Gastrocnemius medialis (tissue), 4 donors: Measurements from ENCODE around the gene ADGRV1. TPM values are rescaled to one million over a fixed set of nuclear protein-coding genes. Genes with fewer than 3 reads are reported as not detected.

ENCODE experiments used
- ATAC-seq, 2 donors: fragments of 150-250 bp; one replicate each; pipeline ENCODE4 v1.9.1; 2016
- DNase-seq, 2 donors: peaks; one replicate each; pipeline ENCODE4 v3.0.0-alpha.2; 2019
- H3K27ac ChIP-seq, 4 donors: fragments of 200-600 bp; sonication (generic); 1 replicate in 1 of 4; 2 replicates in 3 of 4; pipeline ENCODE4 v1.5.1; 2016 to 2018; ENCODE audit warnings: mild to moderate bottlenecking in 2 of 4, moderate library complexity in 1 of 4
- H3K27me3 ChIP-seq, 3 donors: fragments of 200-600 bp; sonication (generic) in 2 of 3; 1 replicate in 1 of 3; 2 replicates in 2 of 3; pipeline versions ENCODE4 v1.5.1 to v1.6.0; 2016 to 2019; ENCODE audit warnings: mild to moderate bottlenecking in 1 of 3, moderate library complexity in 1 of 3
- H3K36me3 ChIP-seq, 2 donors: fragments of 200-600 bp; sonication (generic) in 1 of 2; one replicate each; pipeline ENCODE4 v1.5.1; 2017 to 2018
- H3K4me1 ChIP-seq, 2 donors: fragments of 200-600 bp; sonication (generic) in 1 of 2; one replicate each; pipeline ENCODE4 v1.5.1; 2016 to 2017; ENCODE audit warnings: mild to moderate bottlenecking in 2 of 2
- H3K4me3 ChIP-seq, 4 donors: fragments of 200-600 bp; sonication (generic) in 3 of 4; 1 replicate in 1 of 4; 2 replicates in 3 of 4; pipeline ENCODE4 v1.5.1; 2016 to 2019; ENCODE audit warnings: mild to moderate bottlenecking in 2 of 4
- H3K9me3 ChIP-seq, 3 donors: fragments of 200-600 bp; sonication (generic) in 2 of 3; 1 replicate in 1 of 3; 2 replicates in 2 of 3; pipeline ENCODE4 v1.5.1; 2016 to 2019
- CTCF ChIP-seq, 5 experiments: fragments of 450-650 bp in 3 of 5; fragments of 200-600 bp in 2 of 5; sonication (generic) in 2 of 5; IDR thresholded peaks in 4 of 5; conservative IDR thresholded peaks in 1 of 5; 1 replicate in 4 of 5; 2 replicates in 1 of 5; pipeline ENCODE4 v1.5.1; 2016 to 2019; ENCODE audit warnings: antibody characterized with exemption in 5 of 5, mild to moderate bottlenecking in 3 of 5, moderate library complexity in 3 of 5
- POLR2A ChIP-seq, 2 donors: fragments of 450-650 bp; IDR thresholded peaks; one replicate each; pipeline ENCODE4 v1.6.1; 2017; ENCODE audit warnings: antibody characterized with exemption in 2 of 2, mild to moderate bottlenecking in 2 of 2, moderate library complexity in 2 of 2
- in situ Hi-C, 4 donors: fragments of 200-750 bp; cut with MboI; loops; one replicate each; pipeline versions ENCODE4 v1.15.0 to v1.8.0; 2017; ENCODE audit warnings: low sequenced_read_pairs in 4 of 4
- intact Hi-C: fragments of 100-400 bp; cut with DNase I; formaldehyde crosslinking; loops from one replicate; pipeline ENCODE4 v1.15.1; 2023; ENCODE audit warnings: low total_unique reads
- total RNA-seq, 4 donors: library from RNA; depleted of rRNA; stranded (reverse); fragments of >200 nt; gene quantifications; one replicate each; pipeline versions ENCODE4 v1.1.0 to v1.2.3, GENCODE V29; 2016

ADGRV1 gene
- total RNA-seq, 4 donors from 2014 or later, result 0.22 to 0.41 TPM; not detected in 2

GRCh38 chr5:91187032-91187431 lies 628.4 kb downstream of the ADGRV1 start:
- no peaks in the 10 kb centered on the region for H3K9me3 ChIP-seq
- DNase-seq (no peak), ATAC-seq (no peak)
- H3K36me3 ChIP-seq, result no peaks in the 10 kb centered on the region
- intact Hi-C loops, result no loop called here
- no peak overlapping the region for H3K4me3 ChIP-seq
- no peaks in the 10 kb centered on the region for H3K27me3 ChIP-seq
- TF ChIP-seq CTCF (IDR thresholded peaks at IDR 0.05 in 4 of 5, conservative IDR thresholded peaks at IDR 0.05 in 1 of 5) (no peak), POLR2A (IDR thresholded peaks at IDR 0.05) (no peak)
- in situ Hi-C loops, result no loop called here
- no peak overlapping the region for H3K27ac ChIP-seq
- H3K4me1 ChIP-seq, result peaks cover 0 to 13% of the 10 kb centered on the region in 2 donors

- Histone ChIP-seq H3K27me3 (no peaks in the 10 kb centered on the region), H3K27ac (no peak overlapping the region), H3K9me3 (no peaks in the 10 kb centered on the region), H3K4me3 (no peak overlapping the region), H3K4me1 (peaks cover 0 to 9% of the 10 kb centered on the region in 2 donors), H3K36me3 (no peaks in the 10 kb centered on the region)
- DNase-seq, result no peak
- intact Hi-C loops, result no loop called here
- ATAC-seq, result no peak
- in situ Hi-C loops, result no loop called here
- TF ChIP-seq CTCF (IDR thresholded peaks at IDR 0.05 in 4 of 5, conservative IDR thresholded peaks at IDR 0.05 in 1 of 5) (no peak), POLR2A (IDR thresholded peaks at IDR 0.05) (no peak)
Measured at GRCh38 chr5:91188755-91189154, 630.2 kb downstream of the ADGRV1 start.

GRCh38 chr5:91189480-91190313 lies 631.1 kb downstream of the ADGRV1 start:
- peak overlapping the region; percentile 45 to 67 (median 52) for H3K27ac ChIP-seq
- in situ Hi-C loops, result loop anchor here in 1 of 4 donors (10.0 kb wide), 1 partner anchor 85 kb away; no protein-coding TSS in a partner anchor
- H3K36me3 ChIP-seq, result no peaks in the 10 kb centered on the region
- peaks cover 0 to 9% of the 10 kb centered on the region in 2 donors for H3K4me1 ChIP-seq
- TF ChIP-seq CTCF (IDR thresholded peaks at IDR 0.05 in 4 of 5, conservative IDR thresholded peaks at IDR 0.05 in 1 of 5) (no peak), POLR2A (IDR thresholded peaks at IDR 0.05) (no peak)
- no peaks in the 10 kb centered on the region for H3K27me3 ChIP-seq
- intact Hi-C loops, result no loop called here
- peak overlapping the region; percentile 7 to 41 (median 22) for H3K4me3 ChIP-seq
- DNase-seq, result no peak
- no peaks in the 10 kb centered on the region for H3K9me3 ChIP-seq
- ATAC-seq, result peak; percentile 47 to 51

GRCh38 chr5:91190314-91190690 lies 631.7 kb downstream of the ADGRV1 start:
- DNase-seq (no peak), ATAC-seq (peak; percentile 7 to 35)
- Histone ChIP-seq H3K4me3 (peak overlapping the region in 3 of 4 donors; percentile 16 to 41 (median 29)), H3K36me3 (no peaks in the 10 kb centered on the region), H3K9me3 (no peaks in the 10 kb centered on the region), H3K27ac (peak overlapping the region; percentile 45 to 67 (median 52)), H3K4me1 (peaks cover 0 to 9% of the 10 kb centered on the region in 2 donors), H3K27me3 (no peaks in the 10 kb centered on the region)
- in situ Hi-C loops, result loop anchor here in 1 of 4 donors (10.0 kb wide), 1 partner anchor 86 kb away; no protein-coding TSS in a partner anchor
- intact Hi-C loops, result no loop called here
- TF ChIP-seq CTCF (IDR thresholded peaks at IDR 0.05 in 4 of 5, conservative IDR thresholded peaks at IDR 0.05 in 1 of 5) (no peak), POLR2A (IDR thresholded peaks at IDR 0.05) (no peak)
